GM12801 (cell line): Measurements from ENCODE around the gene GPR156.

ENCODE experiments used
- TF ChIP-seq, protein P1 (sequence below): IDR thresholded peaks from one replicate; pipeline ENCODE4 v1.5.1; 2011; ENCODE audit warnings: control low read depth; ENCODE audit not compliant: insufficient read length; ENCODE audit errors: extremely low read depth

GPR156 gene

DNA sequence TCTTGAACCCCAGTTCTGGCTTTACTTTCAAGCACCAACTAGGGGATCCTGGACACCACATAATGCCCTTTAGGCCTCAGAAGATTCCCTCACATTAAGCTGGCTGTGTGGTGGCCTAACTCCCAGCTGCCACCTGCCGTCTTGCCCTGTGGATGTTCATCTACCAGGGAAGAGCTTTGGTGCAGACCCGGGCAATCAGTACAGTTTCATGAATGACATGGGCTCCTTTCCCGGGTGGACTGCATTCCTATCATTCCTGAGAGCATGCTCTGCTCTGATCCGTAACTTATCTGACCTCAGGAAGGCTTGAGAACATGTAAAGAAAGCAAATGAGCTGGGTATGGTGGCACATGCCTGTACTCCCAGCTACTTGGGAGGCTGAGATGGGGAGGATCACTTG is 140.8 kb downstream of the GPR156 start:
- TF ChIP-seq, protein P1, sequence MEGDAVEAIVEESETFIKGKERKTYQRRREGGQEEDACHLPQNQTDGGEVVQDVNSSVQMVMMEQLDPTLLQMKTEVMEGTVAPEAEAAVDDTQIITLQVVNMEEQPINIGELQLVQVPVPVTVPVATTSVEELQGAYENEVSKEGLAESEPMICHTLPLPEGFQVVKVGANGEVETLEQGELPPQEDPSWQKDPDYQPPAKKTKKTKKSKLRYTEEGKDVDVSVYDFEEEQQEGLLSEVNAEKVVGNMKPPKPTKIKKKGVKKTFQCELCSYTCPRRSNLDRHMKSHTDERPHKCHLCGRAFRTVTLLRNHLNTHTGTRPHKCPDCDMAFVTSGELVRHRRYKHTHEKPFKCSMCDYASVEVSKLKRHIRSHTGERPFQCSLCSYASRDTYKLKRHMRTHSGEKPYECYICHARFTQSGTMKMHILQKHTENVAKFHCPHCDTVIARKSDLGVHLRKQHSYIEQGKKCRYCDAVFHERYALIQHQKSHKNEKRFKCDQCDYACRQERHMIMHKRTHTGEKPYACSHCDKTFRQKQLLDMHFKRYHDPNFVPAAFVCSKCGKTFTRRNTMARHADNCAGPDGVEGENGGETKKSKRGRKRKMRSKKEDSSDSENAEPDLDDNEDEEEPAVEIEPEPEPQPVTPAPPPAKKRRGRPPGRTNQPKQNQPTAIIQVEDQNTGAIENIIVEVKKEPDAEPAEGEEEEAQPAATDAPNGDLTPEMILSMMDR = no peak

DNA sequence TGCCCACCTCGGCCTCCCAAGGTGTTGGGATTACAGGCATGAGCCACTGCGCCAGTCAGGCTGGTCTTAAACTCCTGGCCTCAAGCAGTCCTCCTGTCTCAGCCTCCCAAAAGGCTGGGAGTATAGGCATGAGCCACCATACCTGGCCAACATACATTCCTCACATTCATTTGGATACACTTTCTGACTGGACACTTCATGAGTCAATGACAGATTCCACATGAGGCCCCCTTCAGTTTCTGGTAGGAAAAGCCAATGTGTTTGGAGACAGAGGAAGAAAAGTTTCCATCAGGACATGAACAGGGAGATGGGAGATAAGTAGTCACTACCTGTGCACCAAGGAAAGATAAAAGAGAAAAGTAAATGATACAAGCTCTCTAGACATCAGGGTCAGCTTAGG is 141.3 kb downstream of the GPR156 start:
- TF ChIP-seq, protein P1 = no peak

DNA sequence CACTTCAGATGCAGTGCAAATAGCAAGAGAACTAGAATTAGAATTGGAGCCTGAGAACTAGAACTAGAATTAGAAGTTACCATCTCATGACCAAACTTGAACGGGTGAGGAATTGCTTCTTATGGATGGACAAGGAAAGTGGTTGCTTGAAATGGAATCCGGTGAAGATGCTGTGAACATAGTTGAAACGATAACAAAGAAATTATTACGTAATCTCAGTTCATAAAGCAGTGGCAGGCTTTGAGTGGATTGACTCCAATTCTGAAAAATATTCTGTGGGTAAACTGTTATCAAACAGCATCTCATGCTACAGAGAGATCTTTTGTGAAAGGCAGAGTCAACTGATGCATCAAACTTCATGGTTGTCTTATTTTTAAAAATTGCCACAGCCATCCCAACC is 142.8 kb downstream of the GPR156 start:
- TF ChIP-seq, protein P1 = no peak

DNA sequence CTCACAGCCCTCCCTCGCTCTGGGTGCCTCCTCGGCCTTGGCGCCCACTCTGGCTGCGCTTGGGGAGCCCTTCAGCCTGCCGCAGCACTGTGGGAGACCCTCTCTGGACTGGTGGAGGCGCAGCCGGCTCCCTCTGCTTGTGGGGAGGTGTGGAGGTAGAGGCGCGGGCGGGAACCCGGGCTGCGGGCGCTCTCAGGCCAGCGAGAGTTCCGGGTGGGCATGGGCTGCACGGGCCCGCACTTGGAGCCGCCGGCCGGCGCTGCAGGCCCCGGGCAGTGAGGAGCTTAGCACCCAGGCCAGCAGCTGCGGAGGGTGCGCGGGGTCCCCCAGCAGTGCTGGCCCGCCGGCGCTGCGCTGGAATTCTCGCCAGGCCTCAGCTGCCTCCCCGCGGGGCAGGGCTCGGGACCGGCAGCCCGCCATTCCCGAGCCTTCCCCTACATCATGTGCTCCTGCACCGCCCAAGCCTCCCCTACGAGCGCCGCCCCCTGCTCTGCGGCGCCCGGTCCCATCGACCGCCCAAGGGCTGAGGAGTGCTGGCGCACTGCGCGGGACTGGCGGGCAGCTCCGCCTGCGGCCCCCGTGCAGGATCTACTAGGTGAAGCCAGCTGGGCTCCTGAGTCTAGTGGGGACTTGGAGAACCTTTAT is 144.8 kb downstream of the GPR156 start:
- TF ChIP-seq, protein P1 = no peak

DNA sequence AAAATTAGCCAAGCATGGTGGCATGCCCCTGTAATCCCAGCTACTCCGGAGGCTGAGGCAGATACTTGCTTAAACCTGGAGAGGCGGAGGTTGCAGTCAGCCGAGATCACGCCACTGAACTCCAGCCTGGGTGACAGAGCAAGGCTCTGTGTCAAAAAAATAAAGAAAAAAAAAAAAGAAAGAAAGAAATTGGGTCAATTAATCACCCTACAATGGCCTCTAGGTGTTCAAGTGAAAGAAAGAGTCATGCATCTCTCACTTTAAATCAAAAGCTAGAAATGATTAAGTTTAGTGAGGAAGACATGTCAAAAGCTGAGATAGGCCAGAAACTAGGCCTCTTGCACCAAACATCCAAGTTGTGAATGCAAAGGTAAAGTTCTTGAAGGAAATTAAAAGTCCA is 145.9 kb downstream of the GPR156 start:
- TF ChIP-seq, protein P1 = no peak

DNA sequence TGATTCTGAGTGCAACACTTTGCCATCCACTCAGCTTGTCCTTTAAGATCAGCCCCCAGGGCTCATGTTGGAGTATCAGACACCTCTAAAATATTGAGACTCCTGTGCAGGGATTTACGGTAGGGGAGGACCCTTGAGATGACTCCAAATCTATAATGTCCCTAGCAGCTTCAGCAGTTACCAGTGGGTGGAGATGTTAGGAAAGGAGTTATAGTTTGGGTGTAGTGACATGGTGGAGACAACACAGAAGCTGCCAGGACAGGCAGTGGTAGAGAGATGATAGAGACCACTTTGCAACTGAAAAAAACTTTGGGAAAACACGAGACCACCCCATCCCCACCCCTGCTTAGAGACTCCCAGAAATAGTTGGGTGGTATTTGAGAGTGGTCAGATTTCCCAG is 147.5 kb downstream of the GPR156 start:
- TF ChIP-seq, protein P1 = no peak

DNA sequence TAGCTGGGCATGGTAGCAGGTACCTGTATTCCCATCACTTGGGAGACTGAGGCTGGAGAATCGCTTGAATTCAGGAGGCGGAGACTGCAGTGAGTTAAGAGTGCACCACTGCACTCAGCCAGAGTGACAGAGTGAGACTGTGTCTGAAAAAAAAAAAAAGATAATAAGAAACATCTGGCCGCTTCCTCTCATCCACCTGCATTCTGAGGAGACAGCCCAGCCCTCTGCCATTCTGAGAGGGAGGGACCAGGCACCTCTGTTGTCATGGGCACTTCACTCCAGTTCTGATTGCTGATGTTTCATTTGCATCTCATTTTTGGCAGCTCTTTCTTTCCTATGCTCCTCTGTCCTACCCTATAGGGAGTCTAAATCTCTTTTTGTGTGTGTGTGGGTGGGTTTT is 154.4 kb downstream of the GPR156 start:
- TF ChIP-seq, protein P1 = no peak
